C4-2B (cell line): ENCODE measurements around the gene MYO1C.

Experiments
- CTCF ChIP-seq: fragments of 450-650 bp; conservative IDR thresholded peaks from 2 replicates; pipeline ENCODE4 v1.5.1; 2017; ENCODE audit warnings: mild to moderate bottlenecking
- ZFX ChIP-seq: fragments of 450-650 bp; IDR thresholded peaks from 2 replicates; pipeline ENCODE4 v1.6.1; 2017

- TF ChIP-seq CTCF (no peak), ZFX (no peak)
These were observed 4.3 kb downstream of the MYO1C start for GRCh38 chr17:1487939-1488825.
